Smooth muscle cell (in vitro differentiated cells): ENCODE data around the gene CYTH1. TPM values are rescaled to one million over a fixed set of nuclear protein-coding genes. Genes with fewer than 3 reads are reported as not detected.
A peak's percentile ranks its signal among the peaks of the same experiment; 100 is the strongest.

Experiments
- DNase-seq: peaks from one replicate; lab custom pipeline; 2025; ENCODE audit not compliant: unreplicated experiment; lab: John Stamatoyannopoulos, UW
- H2AFZ ChIP-seq: fragments of 200-600 bp; sonication (generic); 2 replicates; pipeline ENCODE4 v1.6.0; 2016; ENCODE audit warnings: antibody characterized with exemption, low read depth, mild to moderate bottlenecking
- H3F3A ChIP-seq: fragments of 200-600 bp; sonication (generic); 2 replicates; pipeline ENCODE4 v1.6.0; 2017; ENCODE audit warnings: antibody characterized with exemption, low read depth
- H3K27ac ChIP-seq: fragments of 200-600 bp; sonication (generic); 2 replicates; pipeline ENCODE4 v1.5.1; 2016; ENCODE audit warnings: low read depth, mild to moderate bottlenecking
- H3K27me3 ChIP-seq: fragments of 200-600 bp; sonication (generic); 2 replicates; pipeline ENCODE4 v1.6.1; 2016; ENCODE audit warnings: low read depth, mild to moderate bottlenecking
- H3K36me3 ChIP-seq: fragments of 200-600 bp; sonication (generic); 2 replicates; pipeline ENCODE4 v1.5.1; 2016; ENCODE audit warnings: low read depth
- H3K4me1 ChIP-seq: fragments of 200-600 bp; sonication (generic); 2 replicates; pipeline ENCODE4 v1.5.1; 2016; ENCODE audit warnings: low read depth
- H3K4me2 ChIP-seq: fragments of 200-600 bp; sonication (generic); 2 replicates; pipeline ENCODE4 v1.6.0; 2016; ENCODE audit warnings: mild to moderate bottlenecking
- H3K4me3 ChIP-seq: fragments of 200-600 bp; sonication (generic); 2 replicates; pipeline ENCODE4 v1.5.1; 2016; ENCODE audit warnings: mild to moderate bottlenecking
- H3K79me2 ChIP-seq: fragments of 200-600 bp; sonication (generic); 2 replicates; pipeline ENCODE4 v1.6.0; 2016; ENCODE audit warnings: low read depth, mild to moderate bottlenecking
- H3K9ac ChIP-seq: fragments of 200-600 bp; sonication (generic); 2 replicates; pipeline ENCODE4 v1.6.0; 2016; ENCODE audit warnings: low read depth
- H3K9me3 ChIP-seq: fragments of 200-600 bp; sonication (generic); replicated peaks from 2 replicates; pipeline ENCODE4 v1.5.1; 2016; ENCODE audit warnings: low read depth
- H4K20me1 ChIP-seq: fragments of 200-600 bp; sonication (generic); 2 replicates; pipeline ENCODE4 v1.6.0; 2016; ENCODE audit warnings: low read depth
- WGBS: methylation state at CpG from one replicate; pipeline ENCODE4 v1.1.7; 2016; ENCODE audit warnings: low lambda C conversion rate; 5-methylcytosine and 5-hydroxymethylcytosine counted together
- polyA plus RNA-seq: library from polyadenylated mRNA; unstranded; fragments of >200 nt; fragmentation: Nextera tagmentation; extraction: Ambion mirVana; gene quantifications from 2 replicates; pipeline ENCODE4 v1.2.1, GENCODE V29; 2016
- total RNA-seq: library from RNA; depleted of rRNA; stranded (reverse); fragments of >200 nt; gene quantifications from 2 replicates; pipeline ENCODE4 v1.2.3, GENCODE V29; 2014
- TF ChIP-seq, protein P1 (sequence below): fragments of 200-600 bp; sonication (generic); IDR thresholded peaks from 2 replicates; pipeline ENCODE4 v1.5.1; 2017; ENCODE audit warnings: borderline replicate concordance, mild to moderate bottlenecking, antibody characterized with exemption; ENCODE audit not compliant: insufficient read depth, poor library complexity, severe bottlenecking

CYTH1 gene
- total and polyA plus RNA-seq, 2 experiments from 2014 or later, result 14.1 to 19.3 TPM

DNA sequence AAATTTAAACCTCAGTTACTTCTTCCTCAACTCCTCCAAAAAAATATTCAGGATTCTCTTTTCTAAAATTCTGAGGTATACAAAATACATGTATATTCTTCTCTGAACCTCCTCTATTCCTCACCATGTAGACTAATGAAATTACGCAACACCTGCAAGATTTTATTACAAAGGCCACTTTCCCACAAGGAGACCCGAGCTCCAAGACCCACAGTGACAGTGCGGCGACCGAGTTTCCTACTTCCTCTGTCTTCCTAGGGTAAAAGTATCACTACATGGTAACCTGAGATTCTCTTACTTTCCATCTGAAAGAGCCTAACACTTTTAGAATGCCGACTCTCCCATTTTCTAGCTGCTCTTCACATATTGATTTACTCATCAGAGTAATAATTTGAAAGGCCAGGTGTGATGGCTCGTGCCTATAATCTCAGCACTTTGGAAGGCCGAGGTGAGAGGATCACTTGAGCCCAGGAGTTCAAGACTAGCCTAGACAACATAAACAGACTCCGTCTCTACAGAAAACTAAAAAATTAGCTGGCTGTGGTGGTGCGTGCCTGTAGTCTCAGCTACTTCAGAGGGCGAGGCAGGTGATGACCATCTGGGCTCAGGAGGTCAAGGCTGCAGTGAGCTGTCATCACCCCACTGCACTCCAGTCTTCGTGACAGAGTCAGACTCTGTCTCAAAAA, 35.7 kb downstream of the CYTH1 start:
- Histone ChIP-seq H3K27me3 (no peaks in the 10 kb centered on the region), H2AFZ (no peak overlapping the region), H3K9me3 (no peaks in the 10 kb centered on the region), H3K79me2 (peaks cover 63% of the 10 kb centered on the region), H3F3A (no peaks in the 10 kb centered on the region), H3K4me1 (no peaks in the 10 kb centered on the region), H3K4me2 (no peak overlapping the region), H3K27ac (no peak overlapping the region), H3K36me3 (no peaks in the 10 kb centered on the region), H4K20me1 (peaks cover 72% of the 10 kb centered on the region), H3K4me3 (no peak overlapping the region), H3K9ac (no peak overlapping the region)
- 90% methylated on average over 12 of the region's 12 CpGs for WGBS
- TF ChIP-seq, protein P1, sequence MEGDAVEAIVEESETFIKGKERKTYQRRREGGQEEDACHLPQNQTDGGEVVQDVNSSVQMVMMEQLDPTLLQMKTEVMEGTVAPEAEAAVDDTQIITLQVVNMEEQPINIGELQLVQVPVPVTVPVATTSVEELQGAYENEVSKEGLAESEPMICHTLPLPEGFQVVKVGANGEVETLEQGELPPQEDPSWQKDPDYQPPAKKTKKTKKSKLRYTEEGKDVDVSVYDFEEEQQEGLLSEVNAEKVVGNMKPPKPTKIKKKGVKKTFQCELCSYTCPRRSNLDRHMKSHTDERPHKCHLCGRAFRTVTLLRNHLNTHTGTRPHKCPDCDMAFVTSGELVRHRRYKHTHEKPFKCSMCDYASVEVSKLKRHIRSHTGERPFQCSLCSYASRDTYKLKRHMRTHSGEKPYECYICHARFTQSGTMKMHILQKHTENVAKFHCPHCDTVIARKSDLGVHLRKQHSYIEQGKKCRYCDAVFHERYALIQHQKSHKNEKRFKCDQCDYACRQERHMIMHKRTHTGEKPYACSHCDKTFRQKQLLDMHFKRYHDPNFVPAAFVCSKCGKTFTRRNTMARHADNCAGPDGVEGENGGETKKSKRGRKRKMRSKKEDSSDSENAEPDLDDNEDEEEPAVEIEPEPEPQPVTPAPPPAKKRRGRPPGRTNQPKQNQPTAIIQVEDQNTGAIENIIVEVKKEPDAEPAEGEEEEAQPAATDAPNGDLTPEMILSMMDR, result no peak
- DNase-seq, result no peak

DNA sequence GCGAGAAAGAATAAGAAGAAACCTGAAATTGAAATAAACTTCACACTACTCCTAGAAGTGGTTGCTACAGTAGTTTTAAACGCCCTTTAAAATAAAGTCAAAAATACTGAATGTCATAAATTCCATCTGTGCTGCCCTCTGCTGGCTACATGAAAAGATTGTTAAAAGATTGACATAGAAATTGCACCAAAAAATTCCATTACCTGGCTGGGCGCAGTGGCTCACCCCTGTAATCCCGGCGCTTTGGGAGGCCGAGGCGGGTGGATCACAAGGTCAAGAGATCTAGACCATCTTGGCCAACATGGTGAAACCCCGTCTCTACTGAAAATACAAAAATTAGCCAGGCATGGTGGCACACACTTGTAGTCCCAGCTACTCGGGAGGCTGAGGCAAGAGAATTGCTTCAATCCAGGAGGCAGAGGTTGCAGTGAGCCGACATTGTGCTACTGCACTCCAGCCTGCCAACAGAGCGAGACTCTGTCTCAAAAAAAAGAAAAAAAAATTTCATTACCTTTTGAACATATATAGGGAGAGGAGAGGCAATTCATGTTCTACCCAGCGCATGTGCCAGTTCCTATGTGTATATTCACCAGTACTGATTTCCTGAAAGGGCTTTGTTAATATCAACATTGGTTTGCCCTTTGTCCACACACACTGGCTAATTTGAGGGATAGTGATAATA, 36.5 kb downstream of the CYTH1 start:
- DNase-seq, result no peak
- Histone ChIP-seq H3K4me2 (no peak overlapping the region), H2AFZ (no peak overlapping the region), H3K36me3 (no peaks in the 10 kb centered on the region), H3K9ac (no peak overlapping the region), H3K4me1 (no peaks in the 10 kb centered on the region), H3K27ac (no peak overlapping the region), H3K9me3 (no peaks in the 10 kb centered on the region), H3K4me3 (no peak overlapping the region), H3K79me2 (peaks cover 72% of the 10 kb centered on the region), H3F3A (no peaks in the 10 kb centered on the region), H4K20me1 (peaks cover 71% of the 10 kb centered on the region), H3K27me3 (no peaks in the 10 kb centered on the region)
- 79% methylated on average over 12 of the region's 12 CpGs for WGBS
- TF ChIP-seq, protein P1, result peak; percentile 65

DNA sequence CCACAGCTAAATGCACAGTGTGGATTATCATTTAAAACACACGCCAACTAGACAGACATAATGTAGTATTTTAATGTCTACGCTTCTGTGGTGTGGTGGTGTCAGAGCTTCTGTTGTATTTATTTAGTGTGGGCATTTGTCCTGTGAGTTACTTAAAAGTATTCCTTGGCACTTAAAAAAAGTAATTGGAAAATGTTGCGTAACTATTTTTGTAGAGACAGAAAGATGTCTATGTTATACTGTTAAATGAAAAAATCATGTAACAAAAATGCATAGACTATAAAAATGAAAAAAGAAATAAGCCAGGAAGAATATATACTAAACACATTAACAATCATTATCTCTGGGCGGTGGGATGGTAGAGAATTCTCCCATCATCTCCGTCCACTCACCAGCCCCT, 39.2 kb downstream of the CYTH1 start:
- no peaks in the 10 kb centered on the region for H3K9me3 ChIP-seq
- H3K79me2 ChIP-seq, result peaks cover 66% of the 10 kb centered on the region
- 96% methylated on average over 5 of the region's 5 CpGs for WGBS
- no peak overlapping the region for H3K27ac ChIP-seq
- no peaks in the 10 kb centered on the region for H3K36me3 ChIP-seq
- no peak overlapping the region for H3K4me2 ChIP-seq
- H3F3A ChIP-seq, result no peaks in the 10 kb centered on the region
- no peak for DNase-seq
- H2AFZ ChIP-seq, result no peak overlapping the region
- no peaks in the 10 kb centered on the region for H3K27me3 ChIP-seq
- no peak overlapping the region for H3K9ac ChIP-seq
- H4K20me1 ChIP-seq, result peaks cover 60% of the 10 kb centered on the region
- TF ChIP-seq, protein P1, result no peak
- H3K4me1 ChIP-seq, result no peaks in the 10 kb centered on the region
- H3K4me3 ChIP-seq, result no peak overlapping the region
